ENCODE data around the gene ZNF467.

Gene ZNF467

DNA sequence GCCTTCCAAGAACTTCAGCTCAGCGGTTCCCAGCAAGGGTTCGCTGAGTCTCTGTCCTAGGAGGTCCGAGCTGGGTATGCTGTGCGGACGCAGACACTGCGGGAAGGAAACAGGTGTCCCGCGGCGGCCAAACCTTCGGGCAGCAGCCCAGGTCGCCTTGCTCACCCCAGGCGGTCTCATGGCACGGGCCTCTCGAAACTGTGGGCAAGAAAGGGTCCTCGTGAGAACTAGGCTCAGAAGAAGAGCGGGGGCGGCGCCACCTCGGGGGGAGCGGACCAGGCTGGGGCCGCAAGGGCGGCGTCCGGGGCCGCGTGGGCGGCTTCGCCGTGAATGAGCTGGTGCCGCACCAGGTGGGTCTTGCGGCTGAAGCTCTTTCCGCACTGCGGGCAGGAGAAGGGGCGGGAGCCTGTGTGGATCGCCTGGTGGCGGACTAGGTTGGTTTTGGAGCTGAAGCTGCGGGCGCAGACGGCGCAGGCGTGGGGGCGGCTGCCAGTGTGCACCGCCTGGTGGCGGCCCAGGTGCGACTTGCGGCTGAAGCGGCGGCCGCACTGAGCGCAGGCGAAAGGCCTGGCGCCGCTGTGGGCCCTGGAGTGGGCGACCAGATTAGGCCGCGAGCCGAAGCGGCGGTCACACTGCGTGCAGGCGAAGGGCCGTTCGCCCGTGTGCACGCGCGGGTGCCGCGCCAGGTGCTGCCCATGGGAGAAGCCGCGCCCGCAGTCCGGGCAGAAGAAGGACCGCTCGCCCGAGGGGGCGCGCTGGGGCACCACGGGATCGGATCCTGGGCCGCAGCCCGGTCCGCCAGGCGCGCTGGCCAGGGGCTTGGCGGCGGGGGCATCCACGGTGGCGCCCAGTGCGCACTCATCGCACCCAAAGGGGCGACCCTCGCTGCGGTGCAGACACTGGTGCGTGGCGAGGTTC lies 8.6 kb downstream of the ZNF467 start:
- no peaks in the 10 kb centered on the region for H3K27me3 Mint-ChIP-seq
- H3K9me3 Mint-ChIP-seq: peaks cover 12% of the 10 kb centered on the region
- H3K27ac Mint-ChIP-seq: no peak overlapping the region
- H3K4me3 Mint-ChIP-seq: no peak overlapping the region
- H3K36me3 Mint-ChIP-seq (ENCODE audit: low read depth): peaks cover 62% of the 10 kb centered on the region
- H3K4me1 Mint-ChIP-seq (ENCODE audit: low read depth): peaks cover 5% of the 10 kb centered on the region
- intact Hi-C loops (cut with micrococcal nuclease): no loop called here

DNA sequence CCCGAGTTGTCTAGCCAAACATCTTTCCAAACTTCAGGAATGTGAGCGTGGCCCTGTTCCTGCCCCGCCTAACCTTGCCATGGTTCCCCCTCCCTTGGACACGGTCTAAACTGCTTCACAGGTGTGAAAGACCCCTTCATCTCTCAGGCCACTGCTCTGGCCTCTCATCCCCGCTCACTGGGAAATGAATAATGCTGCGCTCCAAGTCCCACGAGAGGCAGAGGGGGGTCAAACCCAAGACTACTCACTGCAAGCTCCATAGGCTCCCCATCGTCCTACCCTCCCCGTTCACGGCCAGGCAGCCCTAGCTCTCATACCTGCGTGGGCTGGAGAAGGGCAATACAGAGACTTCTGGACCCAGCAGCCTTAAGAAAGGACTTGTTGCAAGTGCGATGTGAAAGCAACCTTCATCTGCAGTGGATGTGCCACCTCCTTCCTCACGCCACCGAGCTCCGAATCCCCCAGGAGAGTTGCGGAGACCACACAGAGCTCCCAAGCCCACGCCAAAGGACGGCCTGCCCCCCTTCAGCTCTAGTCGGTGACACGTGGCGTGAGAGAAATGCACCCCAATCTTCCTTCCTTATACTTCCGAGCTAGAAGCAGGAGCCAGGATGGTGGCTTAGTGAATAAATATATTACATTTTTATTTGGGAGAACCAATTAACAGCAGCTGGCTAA lies 9.7 kb downstream of the ZNF467 start:
- intact Hi-C loops (cut with micrococcal nuclease): no loop called here
- H3K4me1 Mint-ChIP-seq (ENCODE audit: low read depth): peaks cover 5% of the 10 kb centered on the region
- H3K27ac Mint-ChIP-seq: no peak overlapping the region
- peaks cover 12% of the 10 kb centered on the region for H3K9me3 Mint-ChIP-seq
- H3K27me3 Mint-ChIP-seq: no peaks in the 10 kb centered on the region
- peaks cover 52% of the 10 kb centered on the region for H3K36me3 Mint-ChIP-seq (ENCODE audit: low read depth)
- no peak overlapping the region for H3K4me3 Mint-ChIP-seq

DNA sequence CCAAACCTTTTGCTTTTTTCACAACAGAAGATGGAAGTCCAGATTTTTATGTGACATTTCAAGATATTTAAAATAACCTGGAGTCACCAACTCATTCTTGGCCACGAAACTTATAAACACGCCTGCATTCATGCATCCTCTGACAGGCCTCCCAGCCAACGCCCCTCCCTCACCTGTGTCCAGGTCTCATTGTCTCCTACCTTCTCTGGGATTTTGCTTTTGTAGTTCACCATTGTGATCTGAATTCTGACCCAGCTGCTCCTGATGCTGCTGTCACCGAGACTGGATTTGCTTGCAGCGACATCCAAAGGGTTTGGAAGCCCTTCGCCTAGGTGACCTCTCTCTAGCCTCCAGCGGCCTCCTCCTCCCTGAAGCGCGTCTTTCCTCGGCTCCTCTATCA lies 10.8 kb downstream of the ZNF467 start:
- Mint-ChIP-seq H3K27ac (no peak overlapping the region), H3K4me3 (no peak overlapping the region), H3K36me3 (ENCODE audit: low read depth) (peaks cover 41% of the 10 kb centered on the region), H3K27me3 (no peaks in the 10 kb centered on the region), H3K9me3 (peaks cover 12% of the 10 kb centered on the region), H3K4me1 (ENCODE audit: low read depth) (peaks cover 5% of the 10 kb centered on the region)
- intact Hi-C loops (cut with micrococcal nuclease): no loop called here

DNA sequence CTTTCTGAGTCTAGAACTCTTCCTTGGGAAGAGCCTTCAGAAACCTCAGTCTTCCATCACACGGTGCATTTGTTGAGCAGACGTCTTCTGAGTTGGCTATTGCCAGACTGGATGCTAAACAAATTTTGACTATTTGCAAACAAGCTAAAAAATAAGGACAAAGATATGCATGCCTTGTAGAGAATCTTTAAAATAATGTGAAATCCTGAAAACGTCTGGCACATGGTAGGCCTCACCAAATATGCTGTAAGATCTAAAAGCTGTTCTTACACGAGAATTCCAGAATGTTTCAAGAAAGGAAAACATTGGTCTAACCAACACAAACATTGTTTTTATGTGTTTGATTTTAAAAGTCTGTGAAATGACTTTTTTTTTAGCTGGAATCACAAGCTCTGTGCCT lies 11.3 kb downstream of the ZNF467 start:
- Mint-ChIP-seq H3K27ac (no peak overlapping the region), H3K9me3 (peaks cover 12% of the 10 kb centered on the region), H3K4me1 (ENCODE audit: low read depth) (peaks cover 5% of the 10 kb centered on the region), H3K27me3 (no peaks in the 10 kb centered on the region), H3K4me3 (no peak overlapping the region), H3K36me3 (ENCODE audit: low read depth) (peaks cover 36% of the 10 kb centered on the region)
- intact Hi-C loops (cut with micrococcal nuclease): no loop called here

DNA sequence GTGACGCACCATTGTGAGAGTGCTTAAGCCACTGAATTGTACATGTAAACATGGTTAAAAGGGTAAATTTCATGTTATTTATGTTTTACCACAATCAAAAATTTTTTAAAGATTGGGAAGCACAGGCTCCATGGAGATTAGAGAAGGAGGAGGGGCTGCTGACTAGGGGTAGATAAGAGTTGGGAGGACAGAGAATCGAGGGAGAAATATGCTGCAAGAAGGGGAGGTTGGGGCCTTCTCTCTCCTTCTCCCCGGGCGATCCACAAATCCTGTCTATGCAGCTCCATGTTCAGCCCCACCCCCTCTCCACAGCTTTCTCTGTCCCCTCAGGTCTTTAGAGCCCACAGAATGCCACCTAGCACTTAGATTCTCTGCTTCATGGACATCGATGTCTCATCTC lies 12.1 kb downstream of the ZNF467 start:
- Mint-ChIP-seq H3K4me1 (ENCODE audit: low read depth) (peaks cover 5% of the 10 kb centered on the region), H3K27me3 (no peaks in the 10 kb centered on the region)

DNA sequence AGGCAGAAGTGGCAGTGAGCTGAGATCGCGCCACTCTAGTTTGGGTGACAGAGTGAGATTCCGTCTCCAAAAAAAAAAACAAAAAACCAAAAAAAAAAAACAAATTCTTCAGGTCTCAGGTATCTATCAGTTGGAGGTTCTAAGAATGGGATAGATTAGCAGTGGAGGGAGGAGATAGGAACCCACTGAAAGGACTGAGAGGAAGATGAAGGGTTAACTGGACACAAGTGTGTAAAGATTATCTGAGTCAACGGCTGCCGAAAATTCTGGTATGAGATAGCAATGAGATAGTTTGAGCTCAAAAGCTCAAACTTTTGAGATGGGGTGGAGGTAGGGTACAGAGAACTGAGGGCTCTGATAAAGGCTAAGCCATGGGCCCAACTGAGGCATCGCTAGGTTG lies 12.8 kb downstream of the ZNF467 start:
- Mint-ChIP-seq H3K27me3 (peaks cover 1% of the 10 kb centered on the region), H3K9me3 (no peaks in the 10 kb centered on the region), H3K4me3 (no peak overlapping the region), H3K36me3 (ENCODE audit: low read depth) (peaks cover 20% of the 10 kb centered on the region), H3K4me1 (ENCODE audit: low read depth) (peaks cover 5% of the 10 kb centered on the region), H3K27ac (no peak overlapping the region)
- intact Hi-C loops (cut with micrococcal nuclease): no loop called here

More for the DNA sequence above, 12.1 kb downstream of the ZNF467 start:
- Mint-ChIP-seq H3K36me3 (ENCODE audit: low read depth) (peaks cover 28% of the 10 kb centered on the region), H3K4me3 (no peak overlapping the region), H3K9me3 (peaks cover 7% of the 10 kb centered on the region), H3K27ac (no peak overlapping the region)
- intact Hi-C loops (cut with micrococcal nuclease): no loop called here

DNA sequence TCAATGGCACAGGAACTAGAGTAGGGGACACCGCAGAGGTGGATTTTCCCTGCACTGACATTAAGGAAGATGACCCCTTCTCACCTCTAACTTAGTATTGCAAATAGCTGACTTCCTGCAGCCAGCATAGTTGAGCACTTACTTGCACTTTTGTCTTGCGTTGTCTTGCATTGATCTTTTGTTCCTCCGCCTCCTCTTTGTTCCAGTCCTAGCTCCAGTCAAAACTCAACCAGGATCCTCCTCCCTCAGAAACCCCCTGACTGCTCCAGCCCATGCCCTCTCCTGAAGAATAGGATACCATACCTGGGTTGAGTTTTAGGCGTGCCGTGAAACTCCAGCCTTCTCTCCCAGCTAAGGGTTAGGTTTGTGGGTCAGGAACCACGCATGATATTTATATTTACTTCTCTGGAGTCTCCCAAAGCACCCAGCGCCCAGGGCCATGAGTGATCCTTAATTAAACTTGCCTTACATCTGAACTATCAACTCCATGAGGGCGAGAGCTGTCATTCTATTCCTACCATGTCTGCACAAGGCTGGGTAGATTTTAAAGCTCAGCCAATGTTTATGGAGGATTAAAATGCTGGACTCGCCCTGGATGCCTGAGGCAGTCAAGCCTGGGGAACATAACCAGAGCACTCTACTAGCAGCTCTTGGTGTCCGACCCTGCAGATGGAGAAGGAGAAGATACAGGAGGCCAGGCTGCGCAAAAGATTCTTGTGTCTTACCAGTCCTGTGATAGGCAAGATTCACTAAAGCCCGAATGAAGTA lies 14.1 kb downstream of the ZNF467 start:
- H3K27me3 Mint-ChIP-seq: peaks cover 1% of the 10 kb centered on the region
- intact Hi-C loops (cut with micrococcal nuclease): no loop called here
- H3K27ac Mint-ChIP-seq: no peak overlapping the region
- no peak overlapping the region for H3K4me3 Mint-ChIP-seq
- peaks cover 8% of the 10 kb centered on the region for H3K36me3 Mint-ChIP-seq (ENCODE audit: low read depth)
- peaks cover 5% of the 10 kb centered on the region for H3K4me1 Mint-ChIP-seq (ENCODE audit: low read depth)
- no peaks in the 10 kb centered on the region for H3K9me3 Mint-ChIP-seq

DNA sequence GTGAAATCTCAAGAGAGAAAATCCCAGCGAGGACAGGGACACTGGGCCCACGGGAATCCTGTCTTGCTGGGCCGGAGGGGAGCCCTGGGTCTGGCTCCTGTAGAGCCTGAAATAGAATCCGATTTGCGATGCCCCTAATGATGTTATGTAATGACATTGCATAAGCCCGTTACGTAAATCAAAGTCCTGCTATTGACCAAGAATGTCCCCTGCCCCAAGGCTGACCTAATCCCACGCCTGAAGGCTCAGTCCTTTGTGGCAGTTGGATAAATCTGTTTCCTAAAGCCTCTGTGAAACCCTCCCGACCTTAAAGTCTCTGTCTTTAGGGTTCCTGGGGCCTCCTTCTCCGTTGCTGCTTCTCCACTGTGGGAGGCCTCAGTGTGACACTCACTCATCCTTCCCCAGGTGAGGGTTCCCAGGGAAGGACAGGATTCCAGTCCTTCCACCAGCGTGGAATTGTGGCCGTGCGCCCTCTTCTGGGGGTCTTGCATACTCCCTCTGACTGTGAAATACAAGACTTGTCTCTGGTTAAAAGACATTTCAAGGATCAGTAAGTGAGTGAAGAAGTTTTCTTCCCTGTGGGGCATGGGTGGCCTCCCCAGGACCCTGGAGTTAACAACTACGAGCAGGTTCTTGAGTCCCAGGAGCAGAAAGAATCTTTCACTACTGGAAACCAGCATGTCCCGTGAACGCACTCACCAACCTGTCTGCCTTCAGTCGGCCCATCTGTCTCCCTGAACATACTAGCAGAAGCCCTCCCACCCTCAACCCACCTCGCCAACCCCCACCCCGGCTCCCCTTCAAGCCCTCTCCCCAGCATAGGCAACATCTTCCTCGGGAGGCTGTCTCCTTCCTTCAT lies 19.8 kb downstream of the ZNF467 start:
- intact Hi-C loops (cut with micrococcal nuclease): no loop called here
- Mint-ChIP-seq H3K4me1 (ENCODE audit: low read depth) (peaks cover 33% of the 10 kb centered on the region), H3K4me3 (no peak overlapping the region)

DNA sequence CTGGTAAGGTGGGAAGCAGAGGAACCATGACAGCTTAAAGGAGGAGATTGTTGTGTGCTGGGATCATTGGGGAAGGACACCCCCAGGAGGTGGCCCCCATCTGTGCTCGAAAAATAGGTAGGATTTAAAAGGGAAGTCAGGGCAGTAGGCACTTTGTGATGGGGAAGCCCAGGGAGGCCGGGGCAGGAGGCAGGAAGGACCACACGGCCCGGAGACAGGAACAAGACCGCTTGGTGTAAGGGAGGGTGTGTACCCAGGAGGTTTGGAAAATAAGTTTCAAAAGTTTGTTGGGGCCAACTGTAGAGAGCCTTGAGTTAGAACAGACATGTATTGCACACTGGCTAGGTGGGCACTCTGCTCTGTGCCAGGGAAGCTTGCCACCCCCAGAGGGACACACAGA lies 20.7 kb downstream of the ZNF467 start:
- H3K27me3 Mint-ChIP-seq: peaks cover 1% of the 10 kb centered on the region
- H3K36me3 Mint-ChIP-seq (ENCODE audit: low read depth): no peaks in the 10 kb centered on the region
- peak overlapping the region; percentile 41 for H3K27ac Mint-ChIP-seq
- H3K4me3 Mint-ChIP-seq: no peak overlapping the region
- peaks cover 33% of the 10 kb centered on the region for H3K4me1 Mint-ChIP-seq (ENCODE audit: low read depth)
- no peaks in the 10 kb centered on the region for H3K9me3 Mint-ChIP-seq
- intact Hi-C loops (cut with micrococcal nuclease): no loop called here

More for the DNA sequence above, 19.8 kb downstream of the ZNF467 start:
- Mint-ChIP-seq H3K36me3 (ENCODE audit: low read depth) (no peaks in the 10 kb centered on the region), H3K9me3 (no peaks in the 10 kb centered on the region), H3K27me3 (peaks cover 1% of the 10 kb centered on the region), H3K27ac (no peak overlapping the region)

DNA sequence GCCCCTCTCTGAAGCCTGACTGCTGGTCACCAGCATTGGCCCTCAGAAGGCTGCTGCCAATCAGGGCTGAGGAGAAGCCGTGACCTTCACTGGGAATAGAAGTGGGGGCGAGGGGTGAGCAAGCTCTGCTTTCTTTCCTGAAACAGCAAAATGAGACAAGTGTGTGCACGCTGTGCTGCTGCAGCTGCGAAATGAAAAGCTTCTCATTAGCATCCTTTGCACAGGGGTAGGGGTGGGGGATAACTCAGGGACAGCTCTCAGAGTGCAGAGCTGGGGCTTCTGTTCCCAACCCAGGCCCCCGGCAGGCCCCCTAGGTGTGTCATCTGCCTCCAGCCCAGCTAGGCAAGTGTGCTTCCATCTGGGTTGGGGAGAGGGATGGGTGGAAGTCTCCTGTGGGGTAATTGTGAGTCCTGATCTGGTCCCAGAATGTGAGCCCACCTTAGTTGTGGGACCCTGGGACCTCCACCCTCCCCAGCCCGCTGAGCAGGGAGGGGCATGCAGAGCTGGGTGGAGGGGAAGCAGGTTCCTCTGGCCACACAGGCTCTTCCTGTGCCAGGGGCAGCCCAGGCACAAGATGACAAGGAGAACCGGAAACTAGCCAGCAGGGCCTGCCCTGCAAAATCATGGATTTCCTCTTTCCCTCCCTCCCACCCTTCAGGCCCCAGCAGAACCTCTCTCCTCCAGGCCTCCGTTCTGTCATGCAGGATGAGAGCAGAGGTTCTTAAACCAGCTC lies 22.2 kb downstream of the ZNF467 start:
- Mint-ChIP-seq H3K36me3 (ENCODE audit: low read depth) (no peaks in the 10 kb centered on the region), H3K27ac (no peak overlapping the region), H3K9me3 (no peaks in the 10 kb centered on the region), H3K4me1 (ENCODE audit: low read depth) (peaks cover 33% of the 10 kb centered on the region), H3K4me3 (no peak overlapping the region), H3K27me3 (peaks cover 1% of the 10 kb centered on the region)
- intact Hi-C loops (cut with micrococcal nuclease): no loop called here

DNA sequence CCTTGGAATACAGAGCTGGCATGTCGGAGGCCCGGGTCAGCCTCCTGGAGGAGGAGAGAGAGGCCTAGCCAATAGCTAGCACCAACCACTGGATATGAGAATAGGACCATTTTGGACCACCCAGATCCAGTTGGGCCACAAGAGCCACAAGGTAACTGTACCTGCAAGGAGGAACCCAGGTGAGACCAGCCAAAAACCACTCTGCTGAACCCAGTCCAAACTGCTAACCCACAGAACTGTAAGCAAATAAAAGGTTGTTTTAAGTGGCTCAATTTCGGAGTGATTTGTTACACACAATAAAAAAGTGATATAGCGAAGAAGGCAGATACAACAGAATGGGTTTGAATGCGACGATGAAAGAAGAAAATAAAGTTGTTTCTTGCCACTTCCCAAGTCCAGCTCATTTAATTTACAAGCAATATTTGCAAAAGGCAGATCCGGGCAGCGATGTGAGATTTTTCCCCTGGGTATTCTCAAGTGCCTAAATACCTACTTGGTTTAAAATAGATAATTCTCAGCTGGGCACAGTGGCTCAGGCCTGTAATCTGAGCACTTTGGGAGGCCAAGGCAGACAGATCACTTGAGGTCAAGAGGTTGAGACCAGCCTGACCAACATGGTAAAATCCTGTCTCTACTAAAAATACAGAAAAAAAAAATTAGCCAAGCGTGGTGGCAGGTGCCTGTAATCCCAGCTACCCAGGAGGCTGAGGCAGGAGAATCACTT lies 23.1 kb downstream of the ZNF467 start:
- H3K36me3 Mint-ChIP-seq (ENCODE audit: low read depth): no peaks in the 10 kb centered on the region
- intact Hi-C loops (cut with micrococcal nuclease): no loop called here
- no peak overlapping the region for H3K27ac Mint-ChIP-seq
- H3K27me3 Mint-ChIP-seq: peaks cover 2% of the 10 kb centered on the region
- H3K9me3 Mint-ChIP-seq: no peaks in the 10 kb centered on the region
- H3K4me1 Mint-ChIP-seq (ENCODE audit: low read depth): peaks cover 33% of the 10 kb centered on the region
- no peak overlapping the region for H3K4me3 Mint-ChIP-seq

DNA sequence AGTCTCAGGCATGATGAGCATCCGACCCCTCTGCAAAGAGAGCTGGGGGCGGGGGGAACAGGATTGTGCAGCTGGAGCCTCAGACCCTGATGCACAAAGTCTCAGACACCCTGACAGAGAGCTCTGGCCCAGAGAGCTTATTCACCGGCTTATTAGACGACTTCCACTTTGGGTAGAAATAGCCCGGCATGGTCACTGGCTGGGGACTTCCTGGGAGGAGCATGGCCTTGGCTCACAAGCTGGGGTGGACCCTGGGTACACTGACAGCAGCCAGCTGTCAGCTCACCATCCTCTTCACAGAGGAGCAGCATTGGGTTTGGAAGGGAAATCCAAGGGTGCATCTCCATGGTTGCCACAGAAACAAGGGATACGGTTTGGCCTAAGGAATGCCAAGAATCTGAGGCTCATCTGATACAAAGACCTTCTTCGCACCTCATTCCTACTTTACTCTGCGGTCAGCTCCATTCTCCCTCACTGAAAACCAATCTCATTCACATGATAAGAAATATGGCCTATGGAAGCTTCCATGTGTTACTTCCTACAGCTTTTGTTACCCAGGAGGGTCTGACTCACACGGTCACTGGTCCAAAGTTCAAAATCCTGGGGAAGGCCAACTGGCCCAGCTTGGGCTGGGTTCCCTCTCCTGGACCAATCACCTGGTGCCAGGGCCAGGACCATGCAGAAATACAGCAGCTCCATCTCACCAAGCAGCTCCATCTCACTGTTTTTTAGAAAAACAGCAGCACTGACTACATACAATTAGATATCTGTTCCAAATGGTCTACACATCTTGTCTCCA lies 25.1 kb downstream of the ZNF467 start:
- Mint-ChIP-seq H3K4me3 (no peak overlapping the region), H3K4me1 (ENCODE audit: low read depth) (peaks cover 23% of the 10 kb centered on the region), H3K27ac (no peak overlapping the region), H3K27me3 (peaks cover 16% of the 10 kb centered on the region), H3K36me3 (ENCODE audit: low read depth) (no peaks in the 10 kb centered on the region), H3K9me3 (no peaks in the 10 kb centered on the region)
- intact Hi-C loops (cut with micrococcal nuclease): no loop called here
